NCI-H446 treated with DMSO at 0.1 percent for 48 hours (cell line): ENCODE measurements around the gene EDRF1.

Experiments
- DNase-seq: peaks from one replicate; lab custom pipeline; 2025; lab: John Stamatoyannopoulos, UW

The EDRF1 gene

DNA sequence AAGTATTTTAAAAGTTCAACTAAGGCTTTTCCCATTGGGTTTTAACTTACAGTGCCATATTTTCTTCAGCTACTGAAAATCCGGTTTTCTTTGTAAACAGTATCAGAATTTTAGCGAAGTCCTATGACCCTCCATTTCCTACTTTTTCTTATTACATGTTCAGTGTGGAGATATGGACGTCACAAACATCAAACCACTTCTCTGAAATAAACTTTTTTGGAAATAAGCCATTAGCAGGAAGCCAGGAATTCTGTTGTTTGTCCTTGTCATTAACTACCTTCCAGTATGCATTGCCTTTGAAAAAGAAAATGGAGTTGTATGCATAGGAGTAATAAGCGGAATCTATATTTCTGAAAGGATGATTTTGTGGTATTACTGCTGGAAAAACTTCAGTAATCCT, 47.0 kb downstream of the EDRF1 start:
- no peak for DNase-seq

DNA sequence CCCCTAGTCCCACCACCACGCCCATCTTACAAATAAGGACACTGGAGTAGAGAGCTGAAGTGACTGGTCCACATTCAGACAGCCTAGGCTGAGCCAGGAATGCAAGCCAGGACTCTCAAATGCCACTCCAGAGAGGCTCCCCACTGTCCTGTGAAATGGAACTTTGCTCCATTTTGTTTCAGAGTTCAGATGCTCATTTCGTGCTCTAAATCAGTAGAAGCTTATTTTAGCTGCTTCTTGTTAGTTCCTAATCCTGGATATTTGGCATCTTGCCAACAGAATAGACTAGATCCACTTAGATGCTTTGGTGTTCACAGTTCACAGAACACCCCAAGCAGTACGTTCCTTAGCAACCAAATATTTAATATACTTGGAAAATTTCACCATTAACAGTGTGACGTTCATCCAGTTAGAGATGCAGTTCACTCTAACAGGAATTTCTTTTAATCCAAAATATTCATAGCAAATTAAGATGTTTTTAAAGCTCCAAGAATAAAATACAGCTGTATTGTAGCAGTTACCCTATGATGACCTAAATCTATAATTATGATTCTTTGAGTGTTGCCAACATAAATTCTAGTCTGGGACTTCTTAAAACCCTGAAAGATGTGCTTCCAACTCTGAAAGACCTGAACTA, 48.8 kb downstream of the EDRF1 start:
- no peak for DNase-seq

DNA sequence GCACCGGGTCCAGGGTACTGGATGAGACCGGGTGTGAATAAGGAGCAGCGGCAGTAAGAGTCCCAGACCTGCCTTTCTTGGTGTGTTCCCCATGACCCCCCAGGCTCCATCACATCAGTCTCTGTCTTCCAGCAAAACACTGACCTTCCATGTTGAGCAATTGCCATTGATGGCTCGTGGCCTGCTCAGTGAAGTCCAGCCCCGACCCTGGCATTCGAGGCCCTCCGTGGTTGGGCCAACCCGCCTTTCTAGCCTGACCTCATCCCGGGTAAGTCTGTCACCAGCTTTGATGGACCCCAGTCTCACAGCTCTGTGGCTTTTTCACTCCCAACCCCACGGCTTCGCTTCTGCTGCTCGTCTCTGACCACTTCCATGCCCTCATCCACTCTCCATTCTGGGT, 49.7 kb downstream of the EDRF1 start:
- no peak for DNase-seq

DNA sequence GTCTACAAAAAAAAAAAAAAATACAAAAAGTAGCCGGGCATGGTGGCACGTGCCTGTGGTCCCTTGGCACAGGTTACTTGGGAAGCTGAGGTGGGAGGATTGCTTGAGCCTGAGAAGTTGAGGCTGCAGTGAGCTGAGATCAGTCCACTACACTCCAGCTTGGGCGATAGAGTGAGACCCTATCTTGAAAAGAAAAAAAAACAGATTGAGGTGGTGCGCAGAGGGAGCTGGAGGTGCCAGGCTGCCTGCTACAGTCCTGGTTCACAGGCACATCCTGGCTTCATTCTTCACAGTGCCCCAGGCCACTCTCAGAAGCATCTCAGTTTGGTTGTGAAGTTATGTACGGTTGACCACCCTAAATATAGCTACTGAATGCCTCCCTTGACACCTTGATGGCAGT, 51.3 kb downstream of the EDRF1 start:
- no peak for DNase-seq

DNA sequence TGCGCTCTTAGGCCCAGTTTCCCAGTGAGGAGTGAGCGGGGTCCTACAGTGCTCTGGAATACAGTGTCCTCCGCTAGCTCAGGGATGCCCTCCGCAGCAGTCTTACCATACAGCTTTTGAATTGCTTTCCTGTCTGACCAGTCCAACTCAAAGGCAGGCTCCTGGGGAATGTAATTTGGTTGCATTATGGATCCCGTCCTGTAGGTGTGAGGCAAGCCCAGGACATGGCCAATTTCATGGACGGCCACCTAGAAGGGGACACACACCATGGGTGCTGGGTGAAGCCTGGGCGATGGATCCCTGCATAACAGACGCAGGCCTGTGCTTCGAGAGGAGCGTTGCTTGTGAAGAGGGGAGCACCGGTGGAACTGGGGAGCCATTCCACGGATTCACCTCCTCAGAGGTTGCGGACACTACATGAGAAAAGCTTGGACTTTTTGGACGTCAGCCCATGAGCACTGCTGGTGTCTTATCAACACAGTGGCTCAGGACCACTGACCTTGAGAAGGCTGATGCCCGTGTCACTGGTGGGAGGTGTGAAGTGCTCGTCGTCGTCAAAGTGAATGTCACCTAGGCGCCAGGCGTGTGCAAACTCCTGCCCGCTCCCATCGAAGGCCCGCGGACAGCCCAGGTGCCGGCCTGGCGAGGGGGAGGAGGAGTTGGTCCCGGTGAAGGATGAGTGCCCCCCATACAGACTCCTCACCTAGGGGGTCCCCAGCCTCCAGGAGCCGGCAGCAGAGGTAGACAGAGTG, 52.8 kb downstream of the EDRF1 start:
- DNase-seq, result no peak

DNA sequence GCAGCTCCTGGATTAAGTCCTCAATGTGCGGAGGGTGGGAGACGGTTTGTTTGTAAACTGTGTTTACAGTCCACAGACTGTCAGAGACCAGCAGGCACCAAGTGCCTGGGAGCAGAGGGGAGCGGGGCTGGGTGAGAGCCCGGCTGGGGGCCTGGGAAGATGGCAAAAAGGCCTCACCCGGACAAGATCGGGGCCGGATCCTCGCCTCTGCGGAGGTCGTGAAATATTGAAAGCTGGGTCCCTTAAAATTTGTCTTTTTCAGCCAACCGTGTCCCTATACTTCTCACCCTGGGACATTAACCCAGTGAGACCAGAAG, 53.3 kb downstream of the EDRF1 start:
- no peak for DNase-seq

DNA sequence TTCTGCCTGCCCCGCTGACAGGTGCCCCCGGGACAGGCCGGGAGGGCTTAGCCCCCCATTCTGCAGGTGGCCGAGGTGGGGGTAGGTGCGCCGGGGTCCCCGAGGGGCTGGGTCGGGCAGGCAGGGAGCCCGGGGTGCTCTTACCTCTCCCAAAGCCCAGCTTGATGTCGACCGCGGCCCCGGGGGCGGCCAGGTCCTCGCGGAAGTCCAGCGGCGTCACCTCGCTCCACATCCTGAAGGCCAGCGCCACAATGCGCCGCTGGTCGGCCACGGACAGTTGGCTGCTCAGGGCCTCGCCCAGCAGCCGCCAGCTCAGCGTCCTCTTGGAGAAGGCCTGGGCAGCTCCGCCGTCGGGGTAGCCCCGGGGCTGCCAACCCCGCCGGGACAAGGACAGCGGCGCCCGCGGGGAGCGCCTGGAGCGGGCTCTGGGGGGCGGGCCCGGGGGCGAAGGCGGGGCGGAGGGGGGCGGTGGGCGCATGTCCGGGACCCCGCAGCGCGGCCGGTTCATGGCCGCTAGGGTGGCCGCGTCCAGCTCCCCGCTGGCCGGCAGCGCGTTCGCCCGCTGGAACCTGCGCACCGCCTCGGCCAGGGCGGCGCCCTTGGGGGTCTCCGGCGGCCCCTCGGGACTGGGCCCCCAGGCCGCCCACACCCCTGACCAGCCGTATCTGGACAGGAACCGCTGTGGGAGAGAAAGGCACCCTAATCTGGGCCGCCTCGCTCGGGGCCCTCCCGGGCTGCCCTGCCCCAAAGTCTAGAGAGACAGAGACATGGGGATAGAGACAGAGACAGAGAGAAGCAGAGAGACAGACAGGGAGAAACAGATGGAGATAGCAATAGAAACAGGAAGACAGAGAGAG, 54.4 kb downstream of the EDRF1 start:
- DNase-seq, result no peak

DNA sequence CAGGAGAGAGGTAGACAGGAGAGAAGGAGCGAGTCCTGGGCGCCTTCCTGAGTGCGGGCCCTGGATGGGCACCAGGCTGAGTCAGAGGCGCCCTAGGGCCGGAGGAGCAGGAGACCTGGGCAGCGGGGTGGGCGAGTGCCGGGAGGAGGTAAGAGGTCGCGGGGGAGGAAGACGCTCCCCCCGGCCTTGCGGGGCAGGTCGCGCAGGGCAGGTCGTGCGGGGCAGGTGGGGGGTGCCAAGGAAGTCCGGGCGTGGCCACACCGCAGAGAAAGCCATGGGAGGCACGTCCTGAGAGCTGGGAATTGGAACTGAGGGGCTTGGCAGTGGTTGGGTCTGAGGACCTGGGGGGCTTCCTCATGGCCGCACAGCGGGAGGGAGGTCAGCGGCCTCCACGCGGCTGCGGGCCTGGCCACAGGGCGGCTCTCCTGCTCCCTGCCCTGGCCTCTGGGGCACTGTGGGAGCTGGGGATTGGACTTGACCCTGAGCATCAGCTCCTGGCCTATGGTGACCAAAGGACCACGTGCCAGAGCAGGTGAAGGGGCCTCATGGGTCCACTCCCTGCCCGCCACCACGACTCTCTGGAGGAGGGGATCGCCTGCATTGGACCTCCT, 55.2 kb downstream of the EDRF1 start:
- no peak for DNase-seq

DNA sequence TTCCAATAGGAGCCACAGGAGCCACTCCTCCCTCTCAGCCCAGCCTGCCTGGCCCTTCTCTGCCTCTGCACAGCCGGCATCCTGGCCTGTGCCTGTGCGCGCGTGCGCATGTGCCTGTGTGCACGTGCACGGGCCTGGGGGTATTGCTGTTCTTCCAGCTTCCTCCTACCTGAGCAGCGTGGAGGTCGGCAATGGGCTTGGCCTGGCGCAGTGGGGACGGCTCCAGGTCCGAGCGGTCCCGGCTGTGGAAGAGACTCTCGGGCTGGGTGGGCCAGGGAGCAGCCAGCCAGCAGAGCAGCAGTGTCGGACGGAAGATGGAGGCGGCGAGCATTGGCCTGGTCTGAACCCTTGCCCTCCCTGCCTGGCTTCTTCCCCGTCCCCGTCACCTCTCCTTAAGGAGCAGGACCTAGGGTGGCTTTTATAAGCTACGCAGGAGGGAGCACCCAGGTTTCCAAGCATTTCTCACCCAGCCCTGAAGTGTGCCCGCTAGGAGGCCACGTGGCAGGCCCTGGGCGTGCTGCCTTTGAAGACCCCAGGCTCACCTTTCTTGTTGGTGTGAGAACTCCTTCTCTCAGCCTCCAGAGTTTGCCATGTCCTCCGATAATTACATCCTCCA, 56.1 kb downstream of the EDRF1 start, which contains the start of gene MMP21:
TSS of gene MMP21 (minus strand) at position 331 of the 616 bp plus-strand sequence. CDS start at position 331, 0 bp downstream.
- DNase-seq, result no peak

DNA sequence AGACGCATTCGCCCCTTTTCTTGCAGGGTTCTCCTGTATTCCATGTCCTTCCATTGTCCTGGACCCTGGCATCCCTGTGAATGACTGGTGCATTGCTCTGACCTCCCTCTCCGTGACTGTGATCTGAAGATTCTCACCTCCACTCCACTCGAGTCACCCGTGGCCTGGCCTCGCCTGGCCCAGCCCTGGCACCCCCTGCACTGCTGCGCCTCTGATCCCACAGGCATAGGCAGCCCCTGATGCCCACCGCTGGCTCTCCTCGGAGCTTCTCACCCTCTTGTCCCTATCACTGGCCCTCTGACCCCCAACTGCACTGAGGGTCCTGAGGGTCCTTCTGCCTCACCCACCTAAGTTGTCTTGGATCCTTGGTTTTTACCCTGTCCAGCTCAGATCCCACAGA, 58.3 kb downstream of the EDRF1 start:
- DNase-seq, result no peak

DNA sequence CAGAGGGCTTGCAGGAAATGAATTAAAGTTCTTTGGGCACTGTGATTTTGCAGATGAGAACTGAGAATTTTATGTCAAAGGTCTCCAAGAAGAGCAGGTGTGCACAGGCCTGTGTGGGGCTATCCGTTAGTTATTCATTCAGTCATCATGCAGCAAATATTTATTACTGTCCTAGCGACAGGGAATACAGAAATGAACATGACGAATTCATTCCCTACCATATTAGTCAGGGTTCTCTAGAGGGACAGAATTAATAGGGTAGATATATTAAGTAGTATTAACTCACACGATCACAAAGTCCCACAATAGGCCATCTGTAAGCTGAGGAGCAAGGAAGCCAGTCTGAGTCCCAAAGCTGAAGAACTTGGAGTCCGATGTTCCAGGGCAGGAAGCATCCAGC, 59.0 kb downstream of the EDRF1 start:
- DNase-seq, result no peak

DNA sequence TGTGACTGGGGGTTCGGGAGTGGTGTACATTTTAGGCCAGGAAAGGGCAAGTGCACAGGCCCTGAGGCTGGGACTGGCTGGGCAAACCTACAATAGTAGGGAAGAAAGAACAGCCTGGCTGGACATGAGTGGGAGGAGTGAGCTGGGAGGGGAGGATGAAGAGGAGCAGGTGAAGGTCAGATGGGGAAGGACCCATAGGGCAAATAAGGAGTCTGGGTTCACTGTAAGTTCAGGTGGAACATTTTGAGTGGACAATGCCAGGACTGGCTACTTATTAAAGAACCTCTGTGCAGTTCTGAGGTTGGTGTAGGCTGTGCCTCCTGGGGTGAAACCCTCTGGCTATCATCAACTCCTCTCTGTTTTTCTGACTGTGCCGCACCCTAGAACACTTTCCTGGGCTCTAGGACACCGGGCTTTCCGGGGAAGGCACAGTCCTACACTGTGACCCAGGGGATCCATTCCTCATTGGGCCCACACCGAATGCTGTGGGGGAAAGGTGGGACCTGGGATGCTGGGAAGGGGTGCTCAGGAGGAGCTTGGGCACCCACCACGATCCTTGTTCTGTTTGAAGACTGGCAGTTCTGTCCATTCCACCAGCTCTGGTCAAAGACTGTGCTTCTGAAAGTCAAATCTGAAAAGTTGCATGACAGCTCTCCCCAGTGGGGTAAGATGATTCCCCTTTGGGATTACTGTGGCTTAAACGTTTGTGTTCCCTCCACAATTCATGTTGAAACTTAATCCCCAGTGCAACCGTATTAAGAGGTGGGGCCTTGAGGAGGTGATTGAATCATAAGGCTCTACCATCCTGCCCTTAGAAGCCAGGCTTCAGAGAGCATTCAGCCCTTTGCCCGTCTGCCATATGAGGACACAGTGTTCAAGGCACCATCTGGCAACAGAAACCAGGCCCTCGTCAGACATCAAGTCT, 60.2 kb downstream of the EDRF1 start:
- DNase-seq, result no peak

DNA sequence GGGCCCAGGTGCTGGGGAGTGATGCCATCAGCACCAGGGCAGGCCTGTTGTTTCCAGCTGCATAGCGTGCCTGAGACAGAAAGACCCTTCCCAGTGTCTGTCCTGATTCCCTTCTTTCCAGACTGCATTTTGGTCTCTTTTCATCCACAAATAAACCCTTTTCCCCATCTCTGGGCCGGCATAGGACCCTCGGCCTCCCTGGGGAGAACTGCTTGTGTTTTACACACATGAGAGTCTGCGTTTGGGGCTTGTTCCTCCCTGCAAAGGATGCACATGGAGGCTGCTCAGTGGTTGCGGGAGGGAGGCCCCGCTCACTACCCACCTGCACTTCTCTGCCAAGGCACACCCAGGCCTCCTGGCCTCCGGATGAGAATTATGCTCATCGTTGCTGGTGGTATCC, 61.9 kb downstream of the EDRF1 start:
- no peak for DNase-seq

DNA sequence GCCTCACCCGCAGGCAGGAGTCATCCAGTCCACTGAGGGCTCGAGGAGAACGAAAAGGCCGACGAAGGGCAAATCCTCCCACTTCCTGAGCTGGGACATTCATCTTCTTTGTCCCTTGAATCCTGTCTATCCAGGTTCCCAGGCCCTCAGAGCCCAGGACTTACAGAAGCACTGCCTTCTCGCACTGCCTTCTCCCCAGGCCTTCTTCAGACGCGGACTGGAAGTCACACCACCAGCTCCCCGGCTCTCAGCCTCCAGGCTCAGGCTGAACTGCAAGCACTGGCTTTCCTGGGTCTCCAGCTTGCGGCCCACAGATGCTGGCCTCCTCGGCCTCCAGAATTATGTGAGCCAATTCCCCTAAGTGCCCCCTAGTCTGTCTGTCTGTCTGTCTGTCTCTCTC, 62.5 kb downstream of the EDRF1 start:
- DNase-seq, result no peak

DNA sequence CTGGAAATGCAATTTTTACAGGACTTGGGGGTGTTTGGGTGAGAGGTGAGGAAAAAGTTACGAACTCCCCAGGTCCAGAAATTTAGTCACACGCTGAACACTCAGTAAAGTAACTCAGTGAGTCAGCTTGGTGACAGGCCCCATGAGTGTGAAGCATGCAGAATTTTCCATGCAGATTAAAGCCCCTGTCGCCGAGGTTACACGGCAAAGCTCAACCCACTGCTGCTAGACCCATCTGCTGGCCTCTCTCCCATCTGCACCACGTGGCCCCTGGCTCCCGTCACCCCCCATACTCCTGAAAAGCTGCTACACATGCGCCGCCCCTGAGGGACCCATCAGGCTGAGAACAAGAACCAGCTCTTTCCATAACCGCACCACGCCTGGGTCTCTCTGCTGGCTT, 63.1 kb downstream of the EDRF1 start:
- no peak for DNase-seq

DNA sequence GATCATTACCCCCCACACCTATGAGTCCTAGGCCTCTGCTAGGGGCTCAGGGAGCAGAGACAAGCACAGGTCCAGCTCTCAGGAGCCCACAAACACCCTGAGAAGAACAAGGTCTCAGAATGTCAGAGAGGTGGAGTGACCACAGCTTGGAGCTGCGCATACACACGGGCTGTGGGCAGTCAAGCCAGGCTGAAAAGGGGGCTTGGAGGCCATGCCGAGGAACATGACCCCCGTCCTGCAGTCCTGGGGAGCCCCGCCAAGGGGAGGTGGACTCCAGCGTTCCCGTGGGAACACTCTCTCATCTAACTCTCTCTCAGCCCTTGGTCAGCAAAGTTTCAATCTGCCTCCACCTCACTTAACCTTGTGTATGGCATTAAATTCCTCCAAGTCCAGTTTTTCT, 63.9 kb downstream of the EDRF1 start:
- DNase-seq, result no peak

DNA sequence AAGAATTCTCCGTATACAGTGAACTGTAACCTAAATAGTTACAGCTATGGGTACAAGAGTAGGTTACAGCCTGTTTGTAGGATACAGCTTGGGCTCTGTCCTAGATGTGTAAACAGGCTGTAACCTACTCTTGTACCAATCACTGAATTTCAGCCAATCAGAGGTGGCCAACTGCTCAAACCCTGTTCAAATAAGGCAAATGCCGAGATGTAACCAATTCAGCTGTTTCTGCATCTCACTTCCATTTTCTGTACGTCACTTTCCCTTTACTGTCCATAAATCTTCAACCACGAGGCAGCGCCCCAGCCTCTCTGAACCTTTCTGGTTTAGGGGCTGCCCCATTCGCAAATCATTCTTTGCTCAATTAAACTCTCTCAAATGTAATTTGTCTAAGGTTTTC, 64.4 kb downstream of the EDRF1 start:
- no peak for DNase-seq

DNA sequence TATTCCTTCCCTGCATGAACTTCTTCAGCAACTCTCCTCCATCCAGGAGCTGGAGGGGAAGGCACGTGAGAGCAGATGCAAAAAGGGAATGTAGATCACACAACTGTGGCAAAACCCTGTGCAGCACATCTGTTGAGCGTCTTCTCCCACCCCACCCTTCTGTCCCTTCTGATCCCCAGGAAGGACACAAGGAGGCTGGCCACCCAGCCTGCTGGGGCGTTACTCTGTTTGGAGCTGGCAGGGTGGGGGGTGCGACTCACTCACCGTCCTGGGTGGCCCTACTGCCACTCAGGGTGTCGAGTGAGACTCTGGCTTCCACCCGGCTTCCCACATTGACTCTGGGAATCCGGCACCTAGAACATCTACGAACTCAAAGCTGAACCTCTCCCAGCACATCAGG, 66.3 kb downstream of the EDRF1 start:
- no peak for DNase-seq

DNA sequence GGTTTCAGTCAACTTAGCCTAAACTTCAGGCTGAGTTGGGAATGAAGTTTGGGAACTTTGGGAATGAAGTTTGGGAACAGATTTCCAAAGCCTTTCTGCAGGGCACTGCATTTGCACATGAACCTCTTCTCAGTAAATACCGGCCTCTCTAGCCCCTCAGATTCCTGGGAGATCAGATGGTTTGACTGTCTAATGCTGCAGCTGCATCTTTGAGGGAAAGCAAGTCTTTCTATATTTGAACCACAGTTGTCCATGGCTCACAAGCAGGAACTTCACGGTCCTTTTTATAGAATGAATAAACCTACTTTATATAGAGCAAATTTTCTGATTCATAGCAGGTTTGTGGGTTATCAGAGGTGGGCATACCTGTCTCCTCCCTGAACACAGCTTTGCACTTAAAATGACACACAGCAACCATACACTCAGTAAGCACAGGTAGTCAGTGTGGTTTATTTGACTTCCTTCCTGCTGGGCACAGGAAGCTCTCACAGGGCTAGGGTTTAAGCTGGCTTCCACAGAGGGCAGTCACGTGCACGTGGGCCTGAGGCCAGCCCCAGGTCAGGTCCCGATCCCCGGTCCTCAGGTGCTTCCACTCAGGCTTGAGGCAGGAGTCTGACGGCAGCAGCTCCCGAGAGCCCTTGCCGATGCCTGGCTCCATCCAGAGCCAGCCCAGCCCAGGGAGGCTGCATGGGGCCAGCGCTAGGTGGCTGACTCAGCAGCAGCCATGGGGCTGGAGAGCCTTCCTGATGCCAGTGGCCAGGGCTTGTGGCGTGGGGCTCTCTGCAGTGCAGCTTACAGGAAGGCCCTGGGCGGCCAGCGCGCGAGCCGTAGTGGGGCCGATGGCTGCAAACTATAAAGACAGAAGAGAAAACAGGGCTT, 68.9 kb downstream of the EDRF1 start:
- DNase-seq, result no peak
